K562 (cell line): ENCODE measurements around the gene AGRN.
A peak's percentile ranks its signal among the peaks of the same experiment; 100 is the strongest.

ENCODE experiments used
- BCL6 ChIP-seq: fragments of 250-450 bp; sonication (Bioruptor Pico); IDR thresholded peaks from 2 replicates; pipeline ENCODE4 v1.4.0; 2020
- CBX2 ChIP-seq: fragments of 200-600 bp; sonication (generic); IDR thresholded peaks from one replicate; pipeline ENCODE4 v1.6.1; 2012; ENCODE audit warnings: mild to moderate bottlenecking, low read length, inconsistent platforms; ENCODE audit not compliant: insufficient read depth, poor library complexity, severe bottlenecking
- EHMT2 ChIP-seq: fragments of 450-650 bp; IDR thresholded peaks from 2 replicates; pipeline ENCODE4 v1.6.1; 2018; ENCODE audit warnings: antibody characterized with exemption
- FUS ChIP-seq: fragments of 200-400 bp; formaldehyde crosslinking; optimal IDR thresholded peaks from 2 replicates; pipeline ENCODE3; 2017; ENCODE audit warnings: low read depth, low read length
- LEF1 ChIP-seq: fragments of 450-650 bp; IDR thresholded peaks from 2 replicates; pipeline ENCODE4 v1.6.1; 2016; ENCODE audit warnings: mild to moderate bottlenecking
- NFE2 ChIP-seq: IDR thresholded peaks from 2 replicates; pipeline ENCODE4 v1.6.1; 2014; ENCODE audit warnings: antibody characterized with exemption, low read depth
- NR2C2 ChIP-seq, 2 experiments: fragments of 200-800 bp in 1 of 2; sonication (Bioruptor generic) in 1 of 2; sonication (generic) in 1 of 2; formaldehyde crosslinking in 1 of 2; IDR thresholded peaks; 2 replicates each; pipeline versions ENCODE4 v1.6.1 to v1.8.0; 2016 to 2022; ENCODE audit warnings: mild to moderate bottlenecking in 1 of 2, missing compliant biosample characterization in 1 of 2, missing genetic modification characterization in 1 of 2, missing genetic modification reagents in 1 of 2
- SIN3A ChIP-seq, 2 experiments: fragments of 150-350 bp in 1 of 2; IDR thresholded peaks; 2 replicates each; pipeline ENCODE4 v1.6.1; 2011 to 2016; ENCODE audit warnings: borderline replicate concordance in 2 of 2, low read depth in 2 of 2, low read length in 2 of 2, mild to moderate bottlenecking in 2 of 2, moderate library complexity in 2 of 2; ENCODE audit not compliant: control insufficient read depth in 1 of 2
- TCFL5 ChIP-seq: fragments of 250-450 bp; sonication (Bioruptor Pico); conservative IDR thresholded peaks from 2 replicates; pipeline ENCODE4 v1.6.1; 2021; ENCODE audit warnings: mild to moderate bottlenecking, moderate library complexity, matching md5 sums
- ZNF23 ChIP-seq: fragments of 250-450 bp; sonication (Bioruptor Pico); IDR thresholded peaks from 2 replicates; pipeline ENCODE4 v1.4.0; 2020; ENCODE audit warnings: mild to moderate bottlenecking
- ZNF589 ChIP-seq: fragments of 200-800 bp; sonication (Bioruptor generic); IDR thresholded peaks from 2 replicates; pipeline ENCODE4 v1.6.1; 2016; ENCODE audit warnings: low read depth, missing genetic modification characterization, missing compliant biosample characterization
- TF ChIP-seq, protein P1 (sequence below): sonication (generic); formaldehyde crosslinking; IDR thresholded peaks from 2 replicates; pipeline ENCODE4 v1.8.0; 2022; ENCODE audit warnings: mild to moderate bottlenecking, missing genetic modification reagents
- TF ChIP-seq, protein P2 (sequence below): sonication (generic); formaldehyde crosslinking; IDR thresholded peaks from 2 replicates; pipeline ENCODE4 v1.9.0; 2022; ENCODE audit warnings: mild to moderate bottlenecking, missing genetic modification reagents

DNA sequence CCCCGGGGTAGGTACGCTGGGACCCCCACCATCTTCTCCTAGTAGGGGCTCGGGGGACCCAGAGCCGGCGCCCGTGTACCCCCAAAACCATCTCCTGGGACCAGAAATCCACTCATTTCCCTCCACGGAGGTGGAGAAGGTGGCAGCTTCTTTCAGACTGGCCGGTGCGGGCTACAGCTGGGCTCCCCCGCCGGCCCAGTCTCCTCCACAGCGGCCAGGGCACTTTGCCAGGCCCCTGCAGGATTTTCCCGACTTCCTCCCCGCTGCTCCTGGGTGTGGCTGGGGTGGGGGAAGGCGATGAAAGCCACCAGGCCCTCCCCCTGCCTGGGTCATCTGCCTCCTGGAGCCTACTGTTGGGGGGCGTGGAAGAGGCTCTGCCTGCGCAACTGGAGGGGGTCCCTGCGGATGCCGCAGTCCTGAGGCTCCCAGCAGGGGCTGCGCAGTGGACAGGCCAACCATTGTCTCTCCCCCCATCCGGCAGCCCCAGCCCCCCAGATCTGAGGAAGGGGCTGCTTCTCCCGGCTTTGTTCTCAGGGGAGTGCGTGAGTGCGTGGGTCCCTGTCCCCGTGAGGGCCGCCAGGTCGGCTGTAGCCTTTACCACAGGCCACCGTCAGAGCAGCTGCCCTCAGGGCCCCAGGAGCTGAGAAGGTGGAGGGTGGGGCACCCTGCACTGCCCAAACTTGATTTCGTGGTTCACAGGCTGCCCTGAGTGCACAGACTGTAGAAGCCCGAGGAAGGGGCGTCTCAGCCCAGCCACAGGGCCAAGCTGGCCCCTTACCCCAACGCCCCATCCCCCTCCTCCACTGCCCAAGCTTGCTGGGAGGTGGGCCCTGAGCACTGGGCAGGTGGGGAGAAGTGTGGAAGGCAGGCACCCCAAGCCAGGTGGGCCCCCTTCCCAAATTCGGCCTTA is 1.3 kb downstream of the AGRN start:
- TF ChIP-seq TCFL5 (CRISPR knock-in tag) (no peak), NFE2 (no peak), LEF1 (no peak), NR2C2 (CRISPR knock-in tag; IDR thresholded peaks at IDR 0.05) (no peak), NR2C2 (tag; IDR thresholded peaks at IDR 0.05) (no peak), FUS (no peak), ZNF589 (CRISPR knock-in tag) (no peak), CBX2 (no peak), EHMT2 (no peak), BCL6 (CRISPR knock-in tag) (no peak), ZNF23 (CRISPR knock-in tag) (no peak), SIN3A (IDR thresholded peaks at IDR 0.05; ENCODE audit: borderline replicate concordance in 2 of 2, control insufficient read depth in 1 of 2, low read depth in 2 of 2, low read length in 2 of 2) (peak in 1 of 2 experiments; percentile 36; a peak in 1 of 4 replicates)
- TF ChIP-seq, protein P1, sequence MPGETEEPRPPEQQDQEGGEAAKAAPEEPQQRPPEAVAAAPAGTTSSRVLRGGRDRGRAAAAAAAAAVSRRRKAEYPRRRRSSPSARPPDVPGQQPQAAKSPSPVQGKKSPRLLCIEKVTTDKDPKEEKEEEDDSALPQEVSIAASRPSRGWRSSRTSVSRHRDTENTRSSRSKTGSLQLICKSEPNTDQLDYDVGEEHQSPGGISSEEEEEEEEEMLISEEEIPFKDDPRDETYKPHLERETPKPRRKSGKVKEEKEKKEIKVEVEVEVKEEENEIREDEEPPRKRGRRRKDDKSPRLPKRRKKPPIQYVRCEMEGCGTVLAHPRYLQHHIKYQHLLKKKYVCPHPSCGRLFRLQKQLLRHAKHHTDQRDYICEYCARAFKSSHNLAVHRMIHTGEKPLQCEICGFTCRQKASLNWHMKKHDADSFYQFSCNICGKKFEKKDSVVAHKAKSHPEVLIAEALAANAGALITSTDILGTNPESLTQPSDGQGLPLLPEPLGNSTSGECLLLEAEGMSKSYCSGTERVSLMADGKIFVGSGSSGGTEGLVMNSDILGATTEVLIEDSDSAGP (CRISPR knock-in tag): no peak
- TF ChIP-seq, protein P2, sequence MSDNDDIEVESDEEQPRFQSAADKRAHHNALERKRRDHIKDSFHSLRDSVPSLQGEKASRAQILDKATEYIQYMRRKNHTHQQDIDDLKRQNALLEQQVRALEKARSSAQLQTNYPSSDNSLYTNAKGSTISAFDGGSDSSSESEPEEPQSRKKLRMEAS (CRISPR knock-in tag): no peak
